NCI-H446 treated with DMSO at 0.1 percent for 48 hours (cell line): ENCODE results near the gene MMP11.

ENCODE experiments used
- DNase-seq: peaks from one replicate; lab custom pipeline; 2025; lab: John Stamatoyannopoulos, UW

Gene MMP11

DNA sequence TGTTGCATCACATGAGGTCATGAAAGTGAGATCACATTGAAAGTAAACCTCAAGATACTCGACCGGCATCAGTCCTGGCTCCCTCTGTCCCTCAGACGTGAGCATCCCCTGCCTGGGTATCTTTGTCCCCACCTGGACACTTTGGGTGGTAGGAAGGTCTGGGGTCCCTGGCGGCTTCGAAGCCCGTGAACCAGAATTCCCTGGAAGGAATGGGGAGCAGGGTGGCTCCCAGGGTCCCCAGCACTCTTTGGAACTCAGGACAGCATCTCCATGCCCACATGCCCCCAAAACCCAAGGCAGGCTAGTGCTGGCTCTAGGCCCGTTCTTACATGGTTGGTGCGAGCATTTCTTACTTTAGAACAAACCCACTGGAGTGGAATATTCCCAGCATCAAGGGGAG, 58.6 kb downstream of the MMP11 start:
- no peak for DNase-seq

DNA sequence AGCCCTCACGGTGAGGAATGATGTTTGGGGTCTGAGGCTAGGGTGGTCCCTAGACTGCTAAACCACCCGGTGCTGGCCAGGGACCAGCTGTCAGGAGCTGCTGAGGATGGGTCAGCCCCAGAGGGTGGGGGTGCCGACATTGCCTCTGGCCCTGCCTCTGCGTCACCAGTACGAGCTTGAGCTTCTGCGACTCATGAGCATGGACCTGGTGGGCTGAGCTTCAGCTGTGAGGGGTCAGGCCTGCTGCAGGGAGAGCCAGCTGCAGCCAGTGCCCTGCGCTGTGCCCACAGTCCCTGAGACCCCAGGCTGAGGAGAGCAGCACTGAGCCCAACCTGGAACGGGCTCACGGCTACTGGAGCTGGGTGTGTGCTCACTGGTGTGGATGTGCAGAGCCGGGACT, 59.1 kb downstream of the MMP11 start:
- DNase-seq = no peak

DNA sequence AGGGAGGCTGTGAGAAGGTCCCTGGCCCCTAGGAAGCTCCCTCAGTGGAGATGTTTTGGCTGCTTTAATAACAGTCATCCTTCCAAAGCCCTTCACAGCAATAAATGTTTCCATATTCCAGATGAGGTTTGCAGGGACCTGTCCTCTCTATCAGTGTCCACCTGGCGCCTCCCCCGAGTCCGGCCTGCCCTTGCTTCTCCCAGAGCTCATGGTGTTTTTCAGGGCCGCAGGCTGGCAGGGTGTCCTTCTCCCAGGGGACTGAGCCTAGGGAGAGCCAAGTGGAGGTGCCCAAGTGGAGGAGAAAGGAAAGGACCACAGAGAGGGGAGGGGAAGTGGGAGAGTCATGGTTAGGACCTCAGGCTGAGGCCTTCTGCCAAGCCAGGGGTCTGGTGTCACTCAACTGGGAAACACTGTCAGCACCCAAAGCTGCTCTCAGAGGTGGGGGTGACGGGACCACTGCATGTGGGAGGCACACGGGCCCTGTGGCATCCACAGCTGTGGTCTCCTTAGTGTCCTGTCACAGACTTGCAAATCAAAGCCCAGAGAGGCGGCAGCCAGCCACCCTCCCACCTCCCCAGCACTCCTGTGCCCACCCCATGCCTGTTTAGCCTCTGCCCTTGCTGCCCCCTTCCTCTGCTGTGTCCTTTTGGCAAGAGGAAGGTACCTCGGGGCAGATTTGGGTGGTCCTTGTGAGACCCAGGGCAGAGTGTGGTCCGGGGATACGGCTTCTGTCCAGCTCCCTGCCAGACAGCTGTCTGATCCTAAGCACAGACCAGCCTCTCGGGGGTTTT, 59.8 kb downstream of the MMP11 start:
- DNase-seq = no peak

DNA sequence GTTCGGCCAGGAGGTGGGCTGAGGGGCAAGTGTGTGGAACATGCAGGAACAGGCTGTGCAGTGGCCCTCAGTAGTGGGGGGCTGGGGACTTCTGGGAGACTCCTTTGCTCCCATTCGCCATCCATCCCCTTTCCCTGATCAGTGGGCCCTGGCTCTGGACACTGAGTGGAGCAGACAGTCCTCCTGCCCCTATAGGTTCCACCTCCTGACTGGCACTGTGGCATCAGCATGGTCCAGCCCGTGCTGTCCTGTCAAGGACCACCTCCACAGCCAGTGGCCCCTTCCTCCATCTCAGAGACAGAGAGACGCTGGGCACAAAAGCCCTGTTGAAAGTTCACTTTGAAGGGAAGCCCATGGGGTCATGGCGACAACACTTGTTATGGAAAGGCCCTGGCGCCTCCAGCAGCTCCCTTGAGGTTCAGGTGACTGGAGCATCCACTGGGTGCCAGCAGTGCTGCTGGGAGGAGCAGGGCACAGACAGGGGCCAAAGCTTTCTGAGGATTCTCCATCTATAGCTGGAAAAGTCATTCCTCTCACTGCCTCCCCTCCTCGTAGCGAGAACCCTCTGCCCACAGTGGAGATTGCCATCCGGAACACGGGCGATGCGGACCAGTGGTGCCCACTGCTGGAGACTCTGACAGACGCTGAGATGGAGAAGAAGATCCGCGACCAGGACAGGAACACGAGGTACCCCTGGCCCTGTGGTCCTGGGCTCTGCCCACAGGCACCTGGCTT, 60.5 kb downstream of the MMP11 start:
- no peak for DNase-seq
